Activated CD4-positive, alpha-beta T cell treated with anti-CD3 and anti-CD28 coated beads, Interleukin-2, amount 50 U/mL, for 1 hour (primary cell): Measurements from ENCODE around the gene RNASET2.
"Not testable (repeated sequence)": the region's sequence is repeated elsewhere in the genome, so short reads cannot be mapped to it uniquely, and the experiment has no call there.

Experiments used
- DNase-seq: peaks from one replicate; pipeline ENCODE4 v3.0.0-alpha.2; 2020

RNASET2 gene

DNA sequence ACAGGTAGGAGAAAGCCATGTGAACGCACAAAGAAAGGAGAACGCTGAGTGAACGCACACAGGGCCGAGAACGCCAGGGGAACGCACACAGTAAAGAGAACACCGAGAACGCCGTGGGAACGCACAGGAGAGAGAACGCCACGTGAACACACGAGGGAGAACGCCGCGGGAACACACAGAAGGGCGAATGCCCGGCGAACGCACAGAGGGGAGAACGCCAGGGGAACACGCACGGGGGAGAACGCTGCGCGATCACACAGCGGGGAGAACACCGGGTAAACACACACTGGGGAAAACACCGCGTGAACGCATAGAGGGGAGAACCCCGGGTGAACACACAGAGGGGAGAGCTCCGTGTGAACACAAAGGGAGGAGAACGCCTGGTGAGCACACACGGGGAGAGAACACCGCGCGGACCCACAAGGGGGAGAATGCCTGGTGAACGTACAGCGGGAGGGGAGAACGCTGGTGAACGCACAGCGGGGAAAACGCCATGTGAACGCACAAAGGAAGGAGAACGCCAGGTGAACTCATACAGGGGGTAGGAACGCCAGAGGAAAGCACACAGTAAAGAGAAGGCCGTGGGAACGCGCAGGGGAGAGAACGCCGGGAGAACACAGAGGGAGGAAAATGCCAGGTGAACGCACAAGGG lies 55.3 kb downstream of the RNASET2 start:
- no peak for DNase-seq

DNA sequence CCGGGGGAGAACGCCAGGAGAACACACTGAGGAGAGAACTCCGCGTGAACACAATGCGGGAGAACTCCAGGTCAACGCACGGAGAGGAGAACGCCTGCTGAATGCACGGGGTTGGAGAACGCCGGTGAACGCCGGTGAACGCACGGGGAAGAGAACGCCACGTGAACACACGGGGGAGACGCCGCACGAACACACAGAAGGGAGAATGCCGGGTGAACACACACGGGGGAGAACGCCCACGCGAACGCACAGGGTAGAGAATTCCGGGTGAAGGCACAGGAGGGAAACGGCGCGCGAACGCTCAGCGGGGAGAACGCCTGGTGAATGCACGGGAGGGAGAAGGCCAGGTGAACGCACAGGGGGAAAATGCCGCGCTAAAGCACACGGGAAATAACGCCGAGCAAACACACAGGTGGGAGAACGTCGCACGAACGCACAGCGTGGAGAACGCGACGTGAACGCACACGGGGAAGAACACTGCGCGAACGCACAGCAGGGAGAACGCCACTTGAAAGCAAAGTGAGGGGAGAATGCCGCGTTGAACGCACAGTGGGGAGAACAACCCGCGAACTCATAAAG lies 56.1 kb downstream of the RNASET2 start:
- no peak for DNase-seq

DNA sequence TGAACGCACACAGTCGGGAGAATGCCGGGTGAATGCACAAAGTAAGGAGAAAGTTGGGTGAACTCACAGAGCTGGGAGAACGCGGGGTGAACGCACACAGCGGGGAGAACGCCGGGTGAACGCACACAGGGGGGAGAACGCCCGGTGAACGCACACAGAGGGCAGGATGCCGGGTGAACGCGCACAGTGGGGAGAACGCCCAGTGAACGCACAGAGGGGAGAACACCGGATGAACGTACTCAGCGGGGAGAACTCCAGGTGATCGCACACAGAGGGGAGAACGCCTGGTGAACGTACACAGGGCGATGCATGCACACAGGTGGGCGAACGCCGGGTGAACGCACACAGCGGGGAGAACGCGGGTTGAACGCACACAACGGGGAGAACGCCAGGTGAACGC lies 57.4 kb downstream of the RNASET2 start:
- DNase-seq, result no peak

DNA sequence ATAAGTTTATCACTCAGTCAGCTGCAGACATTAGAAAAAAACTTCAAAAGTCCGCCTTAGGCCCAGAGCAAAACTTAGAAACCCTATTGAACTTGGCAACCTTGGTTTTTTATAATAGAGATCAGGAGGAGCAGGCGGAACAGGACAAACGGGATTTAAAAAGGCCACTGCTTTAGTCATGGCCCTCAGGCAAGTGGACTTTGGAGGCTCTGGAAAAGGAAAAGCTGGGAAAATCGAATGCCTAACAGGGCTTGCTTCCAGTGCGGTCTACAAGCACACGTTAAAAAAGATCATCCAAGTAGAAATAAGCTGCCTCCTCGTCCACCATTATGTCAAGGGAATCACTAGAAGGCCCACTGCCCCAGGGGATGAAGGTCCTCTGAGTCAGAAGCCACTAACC lies 61.7 kb downstream of the RNASET2 start:
- DNase-seq, result not testable (repeated sequence)

DNA sequence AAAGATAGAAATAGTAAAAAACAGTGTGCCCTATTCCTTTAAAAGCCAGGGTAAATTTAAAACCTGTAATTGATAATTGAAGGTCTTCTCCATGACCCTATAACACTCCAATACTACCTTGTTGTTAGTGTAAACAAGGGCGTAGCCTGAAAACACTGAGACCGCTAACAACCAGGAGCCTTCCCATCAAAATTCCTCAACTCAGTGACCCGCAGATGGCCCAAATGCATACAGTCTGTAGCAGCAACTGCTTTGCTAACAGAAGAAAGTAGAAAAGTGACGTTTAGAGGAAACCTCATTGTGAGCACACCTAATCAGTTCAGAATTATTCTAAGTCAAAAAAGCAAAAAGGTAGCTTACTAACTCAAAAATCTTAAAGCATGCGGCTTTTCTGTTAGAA lies 63.9 kb downstream of the RNASET2 start:
- DNase-seq, result not testable (repeated sequence)

DNA sequence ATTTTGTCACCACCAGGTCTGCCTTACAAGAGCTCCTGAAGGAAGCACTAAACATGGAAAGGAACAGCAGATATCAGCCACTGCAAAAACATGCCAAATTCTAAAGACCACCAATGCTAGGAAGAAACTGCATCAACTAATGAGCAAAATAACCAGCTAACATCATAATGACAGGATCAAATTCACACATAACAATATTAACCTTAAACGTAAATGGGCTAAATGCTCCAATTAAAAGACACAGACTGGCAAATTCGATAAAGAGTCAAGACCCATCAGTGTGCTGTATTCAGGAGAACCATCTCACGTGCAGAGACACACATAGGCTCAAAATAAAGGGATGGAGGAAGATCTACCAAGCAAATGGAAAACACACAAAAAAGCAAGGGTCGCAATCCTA lies 69.6 kb downstream of the RNASET2 start:
- not testable (repeated sequence) for DNase-seq

DNA sequence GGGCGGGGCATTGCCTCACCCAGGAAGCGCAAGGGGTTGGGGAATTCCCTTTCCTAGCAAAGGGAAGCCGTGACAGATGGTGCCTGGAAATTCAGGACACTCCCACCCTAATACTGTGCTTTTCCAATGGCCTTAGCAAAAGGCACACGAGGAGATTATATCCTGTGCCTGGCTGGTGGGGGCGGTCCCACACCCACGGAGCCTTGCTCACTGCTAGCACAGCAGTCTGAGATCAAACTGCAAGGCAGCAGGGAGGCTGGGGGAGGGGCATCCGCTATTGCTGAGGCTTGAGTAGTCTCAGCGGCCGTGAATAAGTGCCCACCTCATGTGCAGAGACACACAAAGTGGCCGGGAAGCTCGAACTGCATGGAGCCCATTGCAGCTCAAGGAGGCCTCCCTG lies 71.4 kb downstream of the RNASET2 start:
- DNase-seq, result not testable (repeated sequence)

DNA sequence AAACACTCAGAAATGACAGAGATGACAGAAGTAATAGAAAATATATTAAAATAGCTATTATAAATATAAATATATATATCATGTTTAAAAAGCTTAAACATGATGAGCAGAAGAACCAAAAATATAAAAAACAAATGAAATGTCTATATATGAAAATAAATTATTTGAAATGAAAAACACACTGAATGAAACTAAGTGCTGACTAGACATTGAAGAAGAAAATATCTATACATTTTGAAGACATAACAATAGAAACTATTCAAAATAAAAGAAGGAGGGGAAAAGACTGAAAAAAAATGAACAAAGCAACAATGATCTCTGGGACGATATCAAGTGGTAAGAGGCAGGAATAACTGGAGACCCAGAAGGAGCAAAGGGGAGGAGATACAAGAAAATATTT lies 76.8 kb downstream of the RNASET2 start:
- DNase-seq, result no peak
